KMS-11 (cell line): Measurements from ENCODE around the gene CAT.

ENCODE experiments used
- H2AFZ ChIP-seq: fragments of 200-600 bp; sonication (generic); 2 replicates; pipeline ENCODE4 v1.6.1; 2016; ENCODE audit warnings: antibody characterized with exemption, mixed run types, low read depth
- H3K27ac ChIP-seq: fragments of 200-600 bp; sonication (generic); 2 replicates; pipeline ENCODE4 v1.6.1; 2016; ENCODE audit warnings: mild to moderate bottlenecking, mixed run types
- H3K27me3 ChIP-seq: fragments of 200-600 bp; sonication (generic); 2 replicates; pipeline ENCODE4 v1.6.1; 2017; ENCODE audit warnings: mild to moderate bottlenecking, low read depth, mixed run types, moderate library complexity; ENCODE audit not compliant: insufficient read depth
- H3K36me3 ChIP-seq: fragments of 200-600 bp; sonication (generic); 2 replicates; pipeline ENCODE4 v1.6.1; 2017; ENCODE audit warnings: mild to moderate bottlenecking, mixed run types; ENCODE audit not compliant: insufficient read depth
- H3K4me1 ChIP-seq: fragments of 200-600 bp; sonication (generic); 2 replicates; pipeline ENCODE4 v1.6.1; 2016; ENCODE audit warnings: mild to moderate bottlenecking, low read depth, mixed run types; ENCODE audit not compliant: poor library complexity, severe bottlenecking
- H3K4me2 ChIP-seq: fragments of 200-600 bp; sonication (generic); 2 replicates; pipeline ENCODE4 v1.7.0; 2016; ENCODE audit warnings: mild to moderate bottlenecking, mixed run types
- H3K4me3 ChIP-seq: fragments of 200-600 bp; sonication (generic); IDR thresholded peaks from 2 replicates; pipeline ENCODE4 v1.6.1; 2017; ENCODE audit warnings: low read depth, low read length, mixed read lengths; ENCODE audit not compliant: insufficient read depth
- H3K79me2 ChIP-seq: fragments of 200-600 bp; sonication (generic); 2 replicates; pipeline ENCODE4 v1.6.1; 2016; ENCODE audit warnings: low read depth, mixed run types; ENCODE audit not compliant: insufficient read depth
- H3K9ac ChIP-seq: fragments of 200-600 bp; sonication (generic); 2 replicates; pipeline ENCODE4 v1.6.1; 2016; ENCODE audit warnings: mild to moderate bottlenecking, mixed run types
- H4K20me1 ChIP-seq: fragments of 200-600 bp; sonication (generic); 2 replicates; pipeline ENCODE4 v1.6.1; 2016; ENCODE audit warnings: mild to moderate bottlenecking, mixed run types; ENCODE audit not compliant: insufficient read depth
- CTCF ChIP-seq: fragments of 200-600 bp; sonication (generic); conservative IDR thresholded peaks from 2 replicates; pipeline ENCODE4 v1.6.1; 2017; ENCODE audit warnings: low read depth, mild to moderate bottlenecking, antibody characterized with exemption, low read length, moderate library complexity, mixed read lengths

CAT gene

GRCh38 chr11:34513682-34514449 lies 75.1 kb downstream of the CAT start, which contains the start of gene ELF5:
TSS of gene ELF5 (minus strand) at chr11:34513794. CDS start at chr11:34505749, 8,045 bp downstream.
- H3K27ac ChIP-seq: no peak within 1 kb of the TSS
- H3K4me2 ChIP-seq: no peak within 1 kb of the TSS
- no peak within 1 kb of the TSS for H2AFZ ChIP-seq
- no peaks in the 10 kb centered on the region for H3K36me3 ChIP-seq
- H3K79me2 ChIP-seq: no peaks in the 10 kb centered on the region
- peaks cover 4% of the 10 kb centered on the region for H3K4me1 ChIP-seq
- no peak within 1 kb of the TSS for H3K9ac ChIP-seq
- TF ChIP-seq CTCF: no peak
- H3K4me3 ChIP-seq: no peak within 1 kb of the TSS
- no peaks in the 10 kb centered on the region for H3K27me3 ChIP-seq
- H4K20me1 ChIP-seq: no peaks in the 10 kb centered on the region

GRCh38 chr11:34514597-34514996 lies 75.9 kb downstream of the CAT start:
- peaks cover 4% of the 10 kb centered on the region for H3K4me1 ChIP-seq
- H3K9ac ChIP-seq: no peak overlapping the region
- no peaks in the 10 kb centered on the region for H3K79me2 ChIP-seq
- H3K36me3 ChIP-seq: no peaks in the 10 kb centered on the region
- no peak overlapping the region for H2AFZ ChIP-seq
- H3K4me3 ChIP-seq: no peak overlapping the region
- H3K4me2 ChIP-seq: no peak overlapping the region
- TF ChIP-seq CTCF: no peak
- no peaks in the 10 kb centered on the region for H3K27me3 ChIP-seq
- H4K20me1 ChIP-seq: no peaks in the 10 kb centered on the region
- H3K27ac ChIP-seq: no peak overlapping the region

- Histone ChIP-seq H3K27ac (no peak overlapping the region), H3K36me3 (no peaks in the 10 kb centered on the region), H2AFZ (no peak overlapping the region), H3K4me1 (peaks cover 4% of the 10 kb centered on the region), H3K27me3 (no peaks in the 10 kb centered on the region), H3K4me2 (no peak overlapping the region), H3K9ac (no peak overlapping the region), H3K79me2 (no peaks in the 10 kb centered on the region), H4K20me1 (no peaks in the 10 kb centered on the region), H3K4me3 (no peak overlapping the region)
- no peak for TF ChIP-seq CTCF
These were observed 77.7 kb downstream of the CAT start for GRCh38 chr11:34516247-34517040.

GRCh38 chr11:34519595-34520235 lies 81.0 kb downstream of the CAT start:
- no peak overlapping the region for H3K4me2 ChIP-seq
- H2AFZ ChIP-seq: no peak overlapping the region
- TF ChIP-seq CTCF: no peak
- H3K79me2 ChIP-seq: no peaks in the 10 kb centered on the region
- H3K4me1 ChIP-seq: no peaks in the 10 kb centered on the region
- no peak overlapping the region for H3K9ac ChIP-seq
- no peaks in the 10 kb centered on the region for H4K20me1 ChIP-seq
- no peak overlapping the region for H3K4me3 ChIP-seq
- H3K36me3 ChIP-seq: no peaks in the 10 kb centered on the region
- H3K27ac ChIP-seq: no peak overlapping the region
- H3K27me3 ChIP-seq: no peaks in the 10 kb centered on the region
